ENCODE measurements around the gene UGT2B28.
"Not testable (repeated sequence)": the region's sequence is repeated elsewhere in the genome, so short reads cannot be mapped to it uniquely, and the experiment has no call there.

UGT2B28 gene

GRCh38 chr4:69280081-69280480 is at the start of gene UGT2B28:
UGT2B28 (plus strand) TSS chr4:69280475; CDS start chr4:69280501, 26 bp downstream.
- DNase-seq = not testable (repeated sequence)

DNA sequence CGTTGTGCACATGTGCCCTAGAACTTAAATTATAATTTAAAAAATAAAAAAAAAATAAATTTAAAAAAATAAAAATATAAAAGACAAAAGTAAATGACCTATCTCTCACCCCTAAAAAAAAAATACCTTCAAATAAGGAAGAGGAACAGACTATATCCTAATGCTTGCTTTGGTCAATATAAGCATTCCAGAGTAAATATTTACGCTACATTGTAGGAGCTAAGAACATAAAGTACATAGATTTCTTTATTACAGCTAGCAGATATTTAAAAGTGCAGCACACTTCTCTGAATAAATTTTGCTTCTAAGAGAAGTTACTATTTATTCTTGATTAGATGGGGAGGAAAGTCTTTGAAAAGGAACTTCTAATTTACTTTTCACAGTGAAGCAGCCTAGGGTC is 41.2 kb upstream of the UGT2B28 start:
- DNase-seq = no peak

DNA sequence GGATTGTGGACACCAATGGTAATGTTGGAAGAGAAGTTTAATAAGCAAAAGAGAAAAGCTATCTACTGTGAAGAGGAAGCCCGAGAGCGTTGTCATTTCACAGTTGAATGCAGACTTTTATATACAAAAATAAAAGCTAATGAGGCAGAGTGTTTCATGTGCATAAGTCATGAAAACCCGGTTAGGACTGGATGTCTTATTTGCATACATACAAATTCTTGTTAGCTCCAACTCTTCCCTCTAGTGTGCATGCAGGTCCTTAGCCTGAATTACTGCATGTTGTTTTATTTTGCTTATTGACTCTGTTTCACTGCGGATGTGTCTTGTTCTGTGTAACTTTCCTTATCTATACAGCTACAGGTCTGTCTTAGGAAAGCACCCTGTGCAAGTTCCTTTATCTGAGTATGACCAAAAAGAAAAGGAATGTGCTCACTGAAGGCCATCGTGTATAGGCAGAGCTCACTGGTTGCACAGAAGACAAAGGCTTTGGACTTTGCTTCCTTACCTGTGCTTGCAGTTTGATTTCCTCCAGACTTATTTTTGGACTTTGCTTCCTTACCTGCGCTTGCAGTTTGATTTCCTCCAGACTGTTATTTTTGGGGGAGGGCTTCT is 40.6 kb upstream of the UGT2B28 start:
- DNase-seq = no peak

DNA sequence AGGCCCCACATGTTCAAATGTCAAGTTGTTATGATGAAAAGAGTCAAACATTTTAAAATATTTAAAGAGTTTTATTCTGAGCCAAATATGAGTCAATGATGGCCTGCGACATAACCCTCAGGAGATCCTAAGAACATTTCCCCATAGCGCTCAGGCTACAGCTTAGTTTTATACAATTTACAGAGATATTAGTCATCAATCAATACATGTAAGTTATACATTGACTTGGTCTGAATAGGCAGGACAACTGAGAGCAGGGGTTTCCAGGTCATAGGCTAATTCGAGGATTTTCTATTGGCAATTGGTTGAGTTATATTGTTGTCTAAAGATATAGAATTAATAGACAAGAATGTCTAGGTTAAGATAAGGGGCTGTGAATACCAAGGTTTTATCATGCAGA is 39.5 kb upstream of the UGT2B28 start:
- not testable (repeated sequence) for DNase-seq

- DNase-seq = not testable (repeated sequence)
These were observed 38.5 kb upstream of the UGT2B28 start for GRCh38 chr4:69241746-69242145.

DNA sequence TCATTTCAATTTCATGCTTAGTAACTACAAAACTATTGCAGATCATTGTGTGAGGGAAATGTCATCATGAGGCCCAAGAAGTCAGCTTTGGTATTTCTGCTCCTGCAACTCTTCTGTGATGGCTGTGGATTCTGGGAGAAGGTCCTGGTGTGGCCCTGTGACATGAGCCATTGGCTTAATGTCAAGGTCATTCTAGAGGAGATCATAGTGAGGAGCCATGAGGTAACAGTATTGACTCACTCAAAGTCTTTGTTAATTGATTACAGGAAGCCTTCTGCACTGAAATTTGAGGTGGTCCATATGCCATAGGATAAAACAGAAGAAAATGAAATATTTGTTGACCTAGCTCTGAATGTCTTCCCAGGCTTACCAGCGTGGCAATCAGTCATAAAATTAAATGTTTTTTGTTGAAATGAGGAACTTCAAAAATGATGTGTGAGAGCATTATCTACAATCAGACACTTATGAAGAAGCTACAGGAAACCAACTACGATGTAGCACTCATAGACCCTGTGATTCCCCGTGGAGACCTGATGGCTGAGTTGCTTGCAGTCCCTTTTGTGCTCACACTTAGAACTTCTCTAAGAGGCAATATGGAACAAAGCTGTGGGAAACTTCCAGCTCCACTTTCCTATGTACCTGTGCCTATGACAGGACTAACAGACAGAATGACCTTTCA is 37.6 kb upstream of the UGT2B28 start:
- DNase-seq = not testable (repeated sequence)

- DNase-seq = not testable (repeated sequence)
These were observed 29.4 kb upstream of the UGT2B28 start for GRCh38 chr4:69250884-69251283.

GRCh38 chr4:69253147-69253772 is 27.0 kb upstream of the UGT2B28 start:
- DNase-seq = not testable (repeated sequence)

DNA sequence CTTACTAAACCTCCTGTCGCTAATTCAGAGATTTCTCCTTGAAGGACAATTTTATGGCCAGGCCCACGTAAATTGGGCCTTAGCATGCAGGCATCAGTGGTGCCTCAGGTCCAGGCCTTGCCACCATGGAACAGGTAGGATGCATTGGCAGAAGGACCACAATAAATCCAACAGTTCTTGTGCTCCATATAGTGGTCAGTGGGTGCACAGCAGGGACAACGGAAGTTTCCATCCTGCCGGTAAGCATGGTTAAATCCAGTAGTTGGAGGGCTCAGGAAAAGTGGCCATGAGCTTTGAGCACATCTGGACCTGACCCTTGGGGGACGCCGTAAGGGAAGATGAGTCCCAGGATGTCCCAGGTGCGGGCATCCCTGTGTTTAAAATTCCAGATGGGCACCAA is 11.7 kb upstream of the UGT2B28 start:
- DNase-seq = not testable (repeated sequence)

DNA sequence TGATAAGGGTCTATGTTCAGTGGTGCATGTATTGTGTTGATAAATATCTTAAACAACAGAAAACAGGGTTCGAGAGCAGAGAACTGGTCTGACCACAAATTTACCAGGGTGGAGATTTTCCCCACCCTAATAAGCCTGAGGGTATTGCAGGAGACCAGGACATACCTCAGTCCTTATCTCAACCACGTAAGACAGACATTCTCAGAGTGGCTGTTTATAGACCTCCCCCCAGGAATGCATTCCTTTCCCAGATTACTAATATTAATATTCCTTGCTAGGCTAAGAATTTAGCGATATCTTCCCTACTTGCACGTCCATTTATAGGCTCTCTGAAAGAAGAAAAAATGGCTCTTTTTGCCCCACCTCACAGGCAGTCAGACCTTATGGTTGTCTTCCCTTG is 16.1 kb downstream of the UGT2B28 start:
- DNase-seq = not testable (repeated sequence)

- DNase-seq = not testable (repeated sequence)
These were observed 28.3 kb downstream of the UGT2B28 start for GRCh38 chr4:69308426-69309033.

DNA sequence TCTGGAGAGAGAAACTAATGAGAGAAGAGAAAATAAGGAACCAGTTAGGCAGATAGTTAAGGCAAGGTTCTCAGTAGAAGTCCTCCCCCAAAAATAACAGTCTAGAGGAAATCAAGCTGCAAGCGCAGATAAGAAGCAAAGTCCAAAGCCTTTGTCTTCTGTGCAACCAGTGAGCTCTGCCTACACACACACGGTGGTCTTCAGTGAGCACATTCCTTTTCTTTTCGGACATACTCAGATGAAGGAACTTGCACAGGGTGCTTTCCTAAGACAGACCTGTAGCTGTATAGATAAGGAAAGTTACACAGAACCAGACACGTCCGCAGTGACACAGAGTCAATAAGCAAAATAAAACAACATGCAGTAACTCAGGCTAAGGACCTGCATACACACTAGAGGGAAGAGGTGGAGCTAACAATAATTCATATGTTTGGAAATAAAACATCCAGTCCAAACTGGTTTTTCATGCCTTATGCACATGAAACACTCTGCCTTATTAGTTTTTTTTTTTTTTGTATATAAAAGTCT is 29.3 kb downstream of the UGT2B28 start:
- not testable (repeated sequence) for DNase-seq

DNA sequence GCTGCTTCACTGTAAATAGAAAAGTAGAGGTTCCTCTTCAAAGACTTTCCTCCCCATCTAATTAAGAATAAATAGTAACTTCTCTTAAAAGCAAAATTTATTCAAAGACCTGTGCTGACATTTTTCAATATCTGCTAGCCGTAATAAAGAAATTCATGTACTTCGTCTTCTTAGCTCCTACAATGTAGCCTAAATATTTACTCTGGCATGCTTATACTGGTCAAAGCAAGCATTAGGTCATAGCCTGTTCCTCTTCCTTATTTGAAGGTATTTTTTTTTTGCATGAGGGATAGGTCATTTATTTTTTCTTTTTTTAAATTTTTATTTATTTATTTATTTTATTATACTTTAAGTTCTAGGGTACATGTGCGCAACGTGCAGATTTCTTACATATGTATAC is 30.0 kb downstream of the UGT2B28 start:
- not testable (repeated sequence) for DNase-seq

DNA sequence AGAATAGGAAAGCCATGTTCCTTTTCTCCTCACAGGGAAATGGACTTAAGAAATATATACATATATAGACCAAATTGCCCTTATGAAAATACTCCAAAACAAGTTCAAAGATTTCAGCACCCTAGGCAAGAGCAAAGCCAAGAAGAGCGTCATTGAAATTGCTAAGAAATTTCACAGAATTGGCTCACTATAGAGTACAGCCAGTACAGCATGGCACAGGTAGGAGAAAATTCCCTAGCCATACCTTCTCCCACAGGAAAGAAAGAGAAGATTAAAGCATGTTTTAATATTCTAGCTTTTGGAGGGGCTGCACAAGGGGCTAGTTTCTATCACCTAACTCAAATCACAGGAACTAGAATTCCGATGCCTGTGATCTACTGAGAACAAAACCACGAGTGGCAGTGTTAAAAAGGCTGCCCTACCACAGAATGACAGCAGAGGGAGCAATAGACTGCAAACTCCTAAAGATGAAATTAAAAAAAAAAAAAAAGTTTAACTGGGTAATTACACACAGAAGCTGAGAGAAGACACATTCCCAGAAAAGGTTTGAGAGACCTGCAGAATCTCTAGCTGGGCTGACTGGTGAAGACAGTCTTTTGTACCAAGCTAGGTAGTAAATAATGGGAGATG is 37.5 kb downstream of the UGT2B28 start:
- not testable (repeated sequence) for DNase-seq

GRCh38 chr4:69321153-69321729 is 41.0 kb downstream of the UGT2B28 start:
- DNase-seq = no peak

GRCh38 chr4:69322055-69322454 is 41.8 kb downstream of the UGT2B28 start:
- DNase-seq = no peak

- no peak for DNase-seq
These were observed 43.0 kb downstream of the UGT2B28 start for GRCh38 chr4:69323284-69323683.

DNA sequence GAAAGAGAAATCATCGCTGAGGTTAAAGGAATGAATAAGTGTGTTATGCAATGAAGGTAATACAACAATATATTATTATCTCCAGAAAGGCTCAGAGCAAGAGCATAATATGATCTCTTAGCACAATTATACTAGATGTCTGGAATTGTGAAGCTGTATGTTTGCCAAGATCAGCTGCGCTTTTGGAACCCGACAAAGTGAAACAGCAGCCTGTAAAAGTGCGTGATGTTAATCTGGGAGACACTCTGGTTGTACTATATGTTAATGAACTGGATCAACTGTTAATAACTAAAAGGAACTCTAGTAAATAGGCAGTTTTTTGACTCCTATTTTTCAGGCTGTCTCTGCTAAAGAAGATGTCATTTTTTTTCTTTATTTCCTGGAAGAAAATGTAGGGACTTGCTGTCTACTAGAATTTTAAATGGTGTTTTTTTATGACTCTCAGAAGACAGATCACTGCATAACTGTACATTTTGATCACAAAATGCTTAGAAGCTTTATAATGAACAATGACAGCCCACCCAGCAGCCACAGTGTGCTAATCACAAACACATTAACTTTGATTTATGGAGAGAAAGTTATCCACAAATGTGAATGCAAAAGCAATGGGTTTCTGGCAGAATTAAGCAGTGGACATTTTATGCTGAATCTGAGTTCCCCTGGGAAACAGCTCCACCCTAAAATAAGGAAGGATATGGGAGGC is 50.2 kb downstream of the UGT2B28 start:
- no peak for DNase-seq

DNA sequence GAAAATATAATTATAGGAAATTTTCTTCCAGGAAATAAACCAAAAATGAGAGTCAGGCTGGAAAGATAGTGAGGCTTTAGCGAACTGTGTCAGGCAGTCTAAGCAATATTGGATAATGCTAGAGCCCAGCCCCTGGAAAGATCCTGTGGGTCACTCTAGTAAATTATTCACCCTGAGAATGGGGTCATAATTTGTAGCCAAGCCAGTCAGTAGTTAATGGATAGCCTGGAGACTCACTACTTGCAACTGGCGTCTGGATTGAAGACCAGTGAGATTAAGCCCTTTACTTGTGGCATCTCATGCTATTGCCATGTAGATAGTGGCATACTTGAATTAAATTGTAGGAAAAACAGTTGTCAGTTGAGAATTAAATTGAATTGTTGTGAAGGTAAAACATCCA is 51.0 kb downstream of the UGT2B28 start:
- DNase-seq = not testable (repeated sequence)

GRCh38 chr4:69335485-69335884 is 55.2 kb downstream of the UGT2B28 start:
- not testable (repeated sequence) for DNase-seq

DNA sequence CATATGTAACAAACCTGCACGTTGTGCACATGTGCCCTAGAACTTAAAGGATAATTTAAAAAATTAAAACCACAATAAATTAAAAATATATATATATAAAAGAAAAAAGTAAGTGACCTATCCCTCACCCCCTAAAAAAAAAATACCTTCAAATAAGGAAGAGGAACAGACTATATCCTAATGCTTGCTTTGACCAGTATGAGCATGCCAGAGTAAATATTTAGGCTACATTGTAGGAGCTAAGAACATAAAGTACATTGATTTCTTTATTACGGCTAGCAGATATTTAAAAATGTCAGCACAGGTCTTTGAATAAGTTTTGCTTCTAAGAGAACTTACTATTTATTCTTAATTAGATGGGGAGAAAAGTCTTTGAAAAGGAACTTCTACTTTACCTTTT is 62.8 kb downstream of the UGT2B28 start:
- not testable (repeated sequence) for DNase-seq
